SHP77 treated with DMSO at 0.1 percent for 48 hours (cell line): ENCODE measurements around the gene TMEM11.

ENCODE experiments used
- DNase-seq: peaks from one replicate; lab custom pipeline; 2025; lab: John Stamatoyannopoulos, UW

Gene TMEM11

DNA sequence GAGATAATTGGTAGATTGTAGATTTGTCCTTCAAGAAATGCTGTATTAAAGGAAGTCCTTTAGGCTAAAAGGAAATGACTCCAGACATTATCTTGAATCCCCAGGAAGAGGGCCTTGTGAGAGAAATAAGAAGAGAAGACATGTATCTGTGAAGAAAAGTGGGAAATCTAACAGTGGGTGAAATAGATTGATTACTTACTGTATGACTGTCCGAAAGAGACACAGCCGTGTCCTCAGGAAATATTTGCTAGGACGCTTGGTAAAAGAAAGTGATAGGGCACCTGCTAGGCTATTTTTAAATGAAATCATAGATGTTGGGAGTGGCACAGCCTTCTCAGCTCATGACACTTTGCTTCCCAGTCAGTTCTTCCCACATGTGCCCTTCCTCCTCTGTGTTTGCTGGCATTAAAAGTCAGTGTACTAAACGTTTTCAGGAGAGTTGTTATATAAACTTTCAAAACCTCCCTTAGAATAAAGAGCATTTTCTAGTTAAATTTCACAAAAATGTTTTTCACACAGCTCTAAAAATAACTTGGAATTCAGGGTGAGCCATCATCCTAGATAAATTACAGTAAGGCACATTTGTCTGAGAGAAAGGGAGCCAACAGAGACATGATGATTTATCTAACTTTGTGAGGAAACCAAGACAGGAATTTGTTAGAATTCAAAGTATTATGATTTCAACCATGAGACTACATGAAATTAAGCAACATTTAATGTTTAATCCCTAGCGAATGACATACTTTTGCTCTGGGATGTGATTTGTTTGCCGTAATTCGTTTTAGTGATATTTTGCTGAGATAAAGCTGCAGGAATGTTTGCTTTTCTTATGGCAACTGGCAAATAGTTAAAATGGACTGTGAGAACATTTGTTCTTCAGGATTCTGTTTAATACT lies 52.2 kb downstream of the TMEM11 start:
- no peak for DNase-seq

DNA sequence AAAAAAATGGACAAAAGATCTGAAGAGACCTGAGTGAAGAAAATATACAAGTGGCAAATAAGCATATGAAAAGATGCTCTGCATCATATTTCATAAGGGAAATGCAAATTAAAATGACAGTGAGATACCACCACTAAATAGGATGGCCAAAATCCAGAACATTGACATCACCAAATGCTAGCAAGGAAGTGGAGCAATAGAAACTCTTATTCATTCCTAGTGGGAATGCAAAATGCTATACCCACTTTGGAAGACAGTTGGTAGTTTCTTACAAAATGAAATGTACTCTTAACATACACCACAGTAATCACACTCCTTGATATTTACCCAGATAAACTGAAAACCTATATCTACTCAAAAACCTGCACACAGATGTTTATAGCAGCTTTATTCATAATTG lies 53.6 kb downstream of the TMEM11 start:
- DNase-seq = no peak

DNA sequence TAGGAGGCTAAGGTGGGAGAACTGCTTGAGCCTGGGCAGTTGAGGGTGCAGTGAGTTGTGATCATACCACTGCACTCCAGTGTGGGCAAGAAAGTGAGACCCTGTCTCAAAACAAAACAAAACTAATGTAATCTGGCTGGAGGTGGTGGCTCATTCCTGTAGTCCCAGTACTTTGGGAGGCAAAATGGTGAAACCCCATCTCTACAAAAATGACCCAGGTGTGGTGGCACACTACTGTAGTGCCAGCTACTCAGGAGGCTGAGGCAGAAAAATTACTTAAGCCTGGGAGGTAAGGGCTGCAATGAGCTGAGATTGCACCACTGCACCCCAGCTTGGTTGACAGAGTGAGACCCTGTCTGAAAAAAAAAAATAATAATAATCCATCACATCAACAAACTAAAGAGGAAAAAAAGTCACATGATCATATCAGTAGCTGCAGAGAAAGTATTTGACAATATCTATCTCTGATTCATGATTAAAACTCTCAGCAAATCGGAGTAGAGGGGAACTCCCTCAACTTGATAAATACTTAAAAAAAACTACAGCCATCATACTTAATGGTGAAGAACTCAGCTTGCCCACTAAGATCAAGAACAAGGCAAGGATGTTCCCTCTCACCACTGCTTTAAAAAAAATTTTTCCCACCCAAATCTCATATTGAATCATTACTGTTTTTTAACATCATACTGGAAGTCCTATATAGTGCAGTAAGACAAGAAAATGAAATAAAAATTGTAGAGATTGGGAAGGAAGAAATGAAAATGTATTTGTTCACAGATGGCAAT lies 56.2 kb downstream of the TMEM11 start:
- no peak for DNase-seq

DNA sequence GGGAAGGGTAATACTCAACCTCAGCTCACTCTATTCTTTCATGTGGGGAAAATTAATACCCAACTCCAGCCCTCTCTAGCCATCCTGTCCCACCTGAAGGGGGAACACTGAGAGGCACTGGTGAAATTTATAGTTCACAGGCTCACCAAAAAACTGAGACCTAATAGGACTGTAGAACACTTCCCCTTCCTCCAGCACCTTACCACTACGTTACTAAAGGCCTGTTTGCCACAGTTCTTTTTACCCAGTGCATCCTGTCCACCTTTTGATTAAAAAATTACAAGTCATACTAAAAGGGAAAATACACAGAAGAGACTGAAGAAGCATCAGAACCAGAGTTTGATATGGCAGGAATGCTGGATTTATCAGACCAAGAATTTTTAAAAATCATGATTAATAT lies 61.2 kb downstream of the TMEM11 start:
- no peak for DNase-seq

DNA sequence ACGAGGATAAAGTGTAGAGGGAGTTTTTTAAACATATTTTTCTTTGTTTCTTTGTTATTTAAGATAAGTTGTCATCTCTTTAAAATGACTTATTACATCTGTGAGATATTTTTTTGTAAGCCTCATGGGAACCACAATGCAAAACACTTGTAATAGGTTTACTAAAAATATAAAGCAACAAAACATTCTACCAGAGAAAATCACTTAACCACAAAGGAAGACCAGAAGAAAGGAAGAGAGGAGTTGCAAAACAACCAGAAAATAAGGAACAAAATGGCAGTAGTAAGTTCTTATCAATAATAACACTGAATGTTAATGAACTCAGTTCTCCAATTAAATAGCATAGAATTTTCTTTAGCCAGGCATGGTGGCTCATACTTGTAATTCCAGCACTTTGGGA lies 64.3 kb downstream of the TMEM11 start:
- DNase-seq = no peak
